HuH-7 (cell line): ENCODE data around the gene PTCD2.

Experiments used
- DNase-seq: peaks from one replicate; pipeline ENCODE4 v3.0.0; 2011; ENCODE audit warnings: low spot score

The PTCD2 gene, protein sequence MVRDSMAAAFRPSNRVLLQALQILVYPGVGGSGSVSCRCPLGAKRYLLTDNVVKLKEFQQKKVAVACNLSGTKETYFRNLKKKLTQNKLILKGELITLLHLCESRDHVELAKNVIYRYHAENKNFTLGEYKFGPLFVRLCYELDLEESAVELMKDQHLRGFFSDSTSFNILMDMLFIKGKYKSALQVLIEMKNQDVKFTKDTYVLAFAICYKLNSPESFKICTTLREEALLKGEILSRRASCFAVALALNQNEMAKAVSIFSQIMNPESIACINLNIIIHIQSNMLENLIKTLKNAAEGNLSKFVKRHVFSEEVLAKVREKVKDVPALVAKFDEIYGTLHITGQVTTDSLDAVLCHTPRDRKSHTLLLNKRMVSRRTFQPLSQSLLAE

DNA sequence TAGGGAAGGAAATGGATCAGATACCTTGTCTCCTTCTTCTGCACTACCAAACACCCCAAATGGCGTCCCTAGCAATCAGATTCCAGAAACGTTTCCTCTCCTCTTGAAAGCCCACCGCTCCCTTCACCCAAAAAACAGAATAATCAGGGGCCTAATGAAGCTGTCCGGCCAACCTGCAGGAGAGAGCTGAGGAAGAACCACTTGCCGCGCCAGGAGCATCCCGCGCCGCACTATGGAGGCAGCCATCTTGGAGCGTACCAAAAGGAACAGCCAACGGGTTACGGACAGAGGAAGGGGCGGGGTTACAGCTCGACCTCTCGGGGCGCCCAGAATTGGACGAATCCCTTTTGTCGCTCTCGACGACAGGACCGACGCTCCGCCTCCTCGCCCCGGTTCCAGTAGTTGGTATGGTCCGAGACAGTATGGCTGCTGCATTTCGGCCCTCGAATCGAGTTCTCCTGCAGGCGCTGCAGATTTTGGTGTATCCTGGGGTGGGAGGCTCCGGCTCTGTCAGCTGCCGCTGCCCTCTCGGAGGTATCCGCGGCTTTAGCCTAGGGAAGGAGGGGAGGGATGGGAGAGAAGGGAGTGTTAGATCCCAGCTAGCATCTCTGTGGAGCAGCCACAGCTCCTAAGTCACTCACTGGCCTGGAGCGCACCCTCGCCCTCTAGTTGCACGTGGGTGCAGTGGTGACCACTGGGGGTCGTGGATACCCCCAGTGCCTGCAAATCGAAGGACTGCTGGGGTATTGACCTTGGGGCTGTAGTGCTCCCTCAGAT lies at the start of gene PTCD2, which contains the start of gene MRPS27:
PTCD2 (plus strand) TSS at position 398 of the 777 bp plus-strand sequence; CDS start at position 408, 10 bp downstream.
MRPS27 (minus strand) TSS at position 265 of the 777 bp plus-strand sequence; CDS start at position 246, 19 bp downstream.
- peak; percentile 87 for DNase-seq

DNA sequence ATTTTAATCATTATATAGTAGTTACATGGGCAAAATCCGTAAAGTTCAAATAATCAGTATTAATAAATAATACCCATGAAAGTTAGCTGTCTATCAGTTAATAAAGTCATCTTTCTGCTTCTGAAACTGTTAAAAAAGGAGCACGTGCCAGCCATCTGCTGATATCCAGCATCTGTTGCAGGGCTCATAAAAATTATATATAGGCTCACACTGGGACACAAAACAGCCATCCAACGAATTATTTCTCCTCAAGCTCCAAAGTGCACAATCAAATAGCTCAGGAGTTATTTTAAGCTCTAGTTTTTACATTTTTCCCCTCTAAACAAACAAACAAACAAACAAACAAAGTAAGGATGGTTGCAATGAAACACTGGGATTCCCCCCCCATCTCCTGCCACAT lies 48.5 kb upstream of the PTCD2 start:
- DNase-seq: no peak

DNA sequence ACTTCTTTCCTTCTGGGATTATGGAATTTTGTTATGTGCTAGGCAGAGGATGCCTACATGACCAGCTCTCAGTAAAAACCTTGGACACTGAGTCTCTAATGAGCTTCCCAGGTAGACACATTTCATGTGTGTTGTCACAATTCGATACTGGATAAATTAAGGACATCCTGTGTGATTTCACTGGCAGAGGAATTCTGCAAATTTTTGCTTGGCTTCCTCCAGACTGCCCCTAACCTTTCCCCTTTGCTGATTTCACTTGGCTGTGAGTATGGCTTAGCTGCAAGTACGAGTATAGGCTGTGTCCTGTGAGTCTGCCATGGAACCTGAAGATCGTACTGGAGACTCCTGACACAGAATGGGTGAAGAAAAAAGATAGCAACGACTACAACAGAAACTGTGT lies 47.8 kb upstream of the PTCD2 start:
- DNase-seq: no peak

DNA sequence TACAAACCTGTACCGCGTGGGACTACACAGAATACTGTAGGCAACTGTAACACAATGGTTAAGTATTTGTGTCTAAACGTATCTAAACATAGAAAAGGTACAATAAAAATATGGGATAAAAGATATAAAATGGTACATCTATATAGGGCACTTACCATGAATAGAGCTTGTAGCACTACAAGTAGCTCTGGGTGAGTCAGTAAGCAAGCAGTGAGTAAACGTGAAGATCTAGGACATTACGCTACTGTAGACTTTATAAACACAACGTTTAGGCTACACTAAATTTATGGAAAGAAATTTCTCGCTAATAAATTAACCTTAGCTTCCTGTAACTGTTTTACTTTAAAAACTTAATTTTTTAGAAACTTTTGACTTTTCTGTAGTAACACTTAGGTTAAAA lies 46.6 kb upstream of the PTCD2 start:
- no peak for DNase-seq

DNA sequence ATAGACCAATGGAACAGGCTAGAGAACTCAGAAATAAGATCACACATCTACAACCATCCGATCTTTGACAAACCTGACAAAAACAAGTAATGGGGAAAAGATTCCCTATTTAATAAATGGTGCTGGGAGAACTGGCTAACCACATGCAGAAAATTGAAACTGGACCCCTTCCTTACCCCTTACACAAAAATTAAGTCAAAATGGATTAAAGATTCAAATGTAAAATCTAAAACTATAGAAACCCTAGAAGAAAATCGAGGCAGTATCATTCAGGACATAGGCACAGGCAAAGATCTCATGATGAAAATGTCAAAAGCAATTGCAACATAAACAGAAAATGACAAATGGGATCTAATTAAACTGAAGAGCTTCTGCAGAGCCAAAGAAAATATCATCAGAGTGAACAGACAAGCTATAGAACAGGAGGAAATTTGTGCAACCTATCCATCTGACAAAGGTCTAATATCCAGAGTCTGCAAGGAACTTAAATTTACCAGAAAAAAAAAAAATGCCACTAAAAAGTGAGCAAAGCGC lies 43.9 kb upstream of the PTCD2 start:
- no peak for DNase-seq

DNA sequence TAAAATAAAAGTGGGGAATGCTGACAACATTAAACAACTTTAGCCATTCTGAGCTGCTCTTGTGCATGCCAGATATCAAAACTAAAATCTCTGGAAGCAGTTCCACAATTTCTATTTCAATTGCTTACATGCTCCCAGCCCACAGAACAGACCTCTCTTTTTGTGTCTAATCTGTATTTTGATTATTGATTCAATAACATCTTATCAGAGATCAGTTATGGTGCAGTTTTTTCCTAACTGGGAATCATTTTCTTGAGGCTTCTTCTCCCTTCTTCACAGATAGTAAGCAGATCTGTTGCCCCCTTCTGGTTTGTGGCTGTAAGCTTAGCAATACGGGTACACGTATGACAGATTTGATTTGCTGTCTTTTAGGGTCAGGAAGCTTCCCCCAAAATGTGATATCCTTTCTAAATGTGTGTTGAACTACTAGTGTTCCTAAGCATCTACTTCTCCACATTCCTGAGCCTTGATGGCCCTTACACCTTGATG lies 39.5 kb upstream of the PTCD2 start:
- no peak for DNase-seq

DNA sequence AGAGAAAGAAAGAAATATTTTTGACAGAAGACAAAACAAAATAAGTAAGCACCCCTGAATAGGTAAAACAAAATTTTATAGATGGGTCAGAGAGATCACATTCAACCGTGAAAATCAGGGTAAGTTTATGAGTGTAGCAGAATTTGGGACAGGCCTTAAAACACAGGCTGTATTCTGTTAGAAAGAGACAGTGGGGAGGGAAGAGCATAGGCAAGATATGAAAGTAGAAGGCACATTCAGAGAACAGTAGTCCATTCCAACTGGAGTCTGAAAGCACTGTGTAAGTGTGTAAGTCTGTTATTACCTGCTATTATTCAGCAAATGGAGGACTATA lies 38.8 kb upstream of the PTCD2 start:
- DNase-seq: no peak

DNA sequence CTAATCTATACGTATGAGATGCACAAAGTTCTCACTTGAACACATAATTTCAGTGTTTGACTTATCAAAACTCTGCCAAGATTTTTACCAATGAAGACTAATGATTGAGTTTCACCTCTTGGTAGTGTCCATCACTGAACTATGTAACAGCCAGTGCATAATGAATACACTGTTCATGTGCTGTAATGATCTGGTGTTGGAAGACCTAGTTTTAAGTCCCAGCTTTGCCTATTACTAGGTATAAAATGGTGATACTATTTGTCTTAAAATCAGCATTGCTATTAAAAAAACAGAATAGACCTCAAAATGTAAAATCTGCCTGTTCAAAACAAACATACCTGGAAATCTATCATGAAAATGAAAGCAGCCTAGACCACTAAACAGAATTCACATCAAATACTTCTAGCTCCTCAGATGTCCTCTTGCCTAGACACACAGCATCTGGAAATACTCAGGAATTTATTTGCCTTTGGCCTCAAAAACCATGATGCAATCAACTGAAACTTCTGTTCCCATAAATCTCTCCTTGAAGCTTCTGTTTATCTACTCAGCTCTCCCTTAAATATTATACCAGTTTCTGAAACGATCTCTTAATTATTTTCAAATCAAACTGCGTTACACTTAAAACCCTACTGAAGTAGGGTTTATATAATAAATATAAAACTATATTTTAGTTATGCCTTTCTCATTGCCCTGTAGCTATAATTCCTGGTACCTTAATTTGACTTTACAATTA lies 38.2 kb upstream of the PTCD2 start:
- peak; percentile 8 for DNase-seq

DNA sequence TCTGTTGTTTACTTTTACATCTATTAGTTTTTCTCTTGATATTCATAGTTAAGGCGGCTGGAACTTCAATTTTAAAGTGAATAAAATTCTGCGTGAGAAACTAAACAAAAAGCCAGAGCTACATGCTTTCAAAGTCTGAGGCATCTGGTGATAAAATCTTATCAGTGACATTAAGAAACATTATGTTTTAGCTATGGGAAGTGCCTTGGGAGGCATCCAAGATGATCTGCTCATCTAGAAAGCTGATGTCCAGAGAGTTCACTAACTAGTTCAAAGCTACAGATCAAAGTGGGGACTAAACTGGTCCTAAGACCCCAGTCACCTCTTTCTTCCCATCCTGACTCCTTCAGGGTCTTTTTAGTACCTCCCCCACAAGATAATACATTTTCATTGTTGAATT lies 37.3 kb upstream of the PTCD2 start:
- DNase-seq: no peak

DNA sequence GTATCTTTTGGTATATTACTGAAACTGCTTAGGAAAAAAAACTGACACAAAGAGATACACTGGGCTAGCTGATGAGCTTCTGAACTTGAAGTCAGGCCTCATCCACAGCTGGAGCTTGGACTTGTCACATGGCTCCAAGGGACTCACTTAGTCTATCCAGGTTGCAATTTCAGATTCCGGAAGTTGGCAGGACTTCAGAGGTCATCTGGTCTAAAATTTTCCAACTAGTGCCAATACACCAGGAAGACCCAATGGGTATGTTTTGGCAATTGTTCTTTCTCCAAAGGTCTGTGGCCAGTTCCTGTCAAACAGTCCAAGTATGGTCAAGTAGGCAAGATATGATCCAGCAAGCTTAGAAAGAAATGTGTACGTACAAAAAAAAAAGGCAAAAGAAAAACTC lies 36.8 kb upstream of the PTCD2 start:
- DNase-seq: no peak

DNA sequence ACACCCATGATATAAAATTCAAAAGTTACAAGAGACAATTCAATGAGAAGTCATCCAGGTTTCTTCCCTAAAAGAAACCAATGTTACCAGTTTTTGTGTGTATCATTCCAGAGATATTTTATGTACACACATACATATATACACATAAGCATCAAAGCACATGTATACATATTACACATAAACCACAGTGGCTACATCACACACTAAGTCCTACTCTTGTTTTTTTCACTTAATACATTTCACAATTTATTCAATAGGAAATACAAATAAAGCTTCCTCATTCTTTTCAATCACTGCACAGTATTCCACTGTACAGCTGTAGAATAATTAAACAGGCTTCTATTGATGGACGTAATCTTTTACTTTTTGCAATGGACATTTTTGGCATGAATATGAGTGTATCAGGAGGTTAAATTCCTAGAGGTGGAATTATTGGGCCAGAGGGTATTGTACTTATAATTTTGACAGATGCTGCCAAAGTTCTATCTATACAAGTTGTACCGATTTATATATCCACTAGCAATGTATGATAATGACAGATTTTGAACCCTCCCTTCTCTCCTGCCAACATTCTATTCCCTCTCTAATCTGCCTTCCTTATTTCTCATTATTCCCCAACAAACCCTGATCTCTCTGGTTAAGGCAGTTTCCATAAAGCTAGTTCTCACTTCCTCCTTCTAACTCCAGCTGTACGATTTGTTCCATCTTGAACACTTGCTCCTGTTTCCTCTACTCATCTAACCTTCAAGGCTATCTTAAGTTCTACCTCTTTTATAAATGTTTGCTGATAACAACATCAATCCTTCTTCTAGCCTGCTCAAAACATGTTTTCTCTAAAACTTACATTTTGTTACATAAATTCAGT lies 35.4 kb upstream of the PTCD2 start:
- no peak for DNase-seq

DNA sequence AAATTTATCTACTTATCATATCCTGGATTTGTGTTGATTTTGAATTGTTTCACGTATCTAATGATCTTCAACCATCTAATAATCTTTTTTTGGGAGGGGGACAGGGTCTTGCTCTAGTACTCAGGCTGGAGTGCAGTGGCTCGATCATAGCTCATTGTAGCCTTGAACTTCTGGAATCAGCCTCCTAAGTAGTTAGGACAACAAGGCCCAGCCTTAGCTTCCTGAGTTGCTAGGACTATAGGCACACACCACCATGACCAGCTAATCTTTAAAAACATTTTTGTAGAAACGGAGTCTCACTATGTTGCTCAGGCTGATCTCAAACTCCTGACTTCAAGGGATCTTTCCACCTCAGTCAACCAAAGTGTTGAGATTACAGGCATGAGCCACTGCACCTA lies 34.8 kb upstream of the PTCD2 start:
- no peak for DNase-seq

DNA sequence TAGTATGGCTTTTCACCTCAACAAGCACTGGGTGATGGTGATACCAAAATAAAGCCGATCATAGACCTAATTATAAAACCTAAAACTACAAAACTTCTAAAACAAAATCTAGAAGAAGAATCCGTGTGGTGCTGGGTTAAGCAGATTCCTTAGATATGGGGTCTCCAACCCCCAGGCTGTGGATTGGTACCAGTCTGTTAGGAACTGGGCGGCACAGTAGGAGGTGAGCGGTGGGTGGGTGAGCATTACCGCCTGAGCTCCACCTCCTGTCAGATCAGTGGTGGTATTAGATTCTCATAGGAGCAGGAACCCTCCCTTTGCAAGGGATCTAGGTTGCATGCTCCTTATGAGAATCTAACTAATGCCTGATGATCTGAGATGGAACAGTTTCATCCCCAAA lies 33.4 kb upstream of the PTCD2 start:
- no peak for DNase-seq

DNA sequence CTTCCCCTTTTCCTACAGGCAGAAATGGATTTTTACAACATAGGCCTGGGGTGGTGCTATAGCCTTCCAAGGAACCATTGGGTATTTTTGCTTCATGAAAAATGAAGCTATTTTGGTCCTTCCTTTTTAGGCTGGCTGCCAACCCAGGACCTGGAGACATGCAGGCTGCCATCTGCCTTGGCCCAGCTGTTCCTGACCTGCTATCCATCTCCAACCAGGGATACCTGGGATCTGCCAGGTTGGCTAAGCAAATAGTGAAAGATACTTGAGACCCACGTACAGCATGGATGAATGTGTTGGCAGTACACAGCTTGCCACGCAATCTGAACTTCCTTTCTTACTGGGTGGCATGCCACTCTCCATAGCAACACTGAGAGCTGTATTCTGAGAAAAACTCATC lies 31.2 kb upstream of the PTCD2 start:
- DNase-seq: no peak

DNA sequence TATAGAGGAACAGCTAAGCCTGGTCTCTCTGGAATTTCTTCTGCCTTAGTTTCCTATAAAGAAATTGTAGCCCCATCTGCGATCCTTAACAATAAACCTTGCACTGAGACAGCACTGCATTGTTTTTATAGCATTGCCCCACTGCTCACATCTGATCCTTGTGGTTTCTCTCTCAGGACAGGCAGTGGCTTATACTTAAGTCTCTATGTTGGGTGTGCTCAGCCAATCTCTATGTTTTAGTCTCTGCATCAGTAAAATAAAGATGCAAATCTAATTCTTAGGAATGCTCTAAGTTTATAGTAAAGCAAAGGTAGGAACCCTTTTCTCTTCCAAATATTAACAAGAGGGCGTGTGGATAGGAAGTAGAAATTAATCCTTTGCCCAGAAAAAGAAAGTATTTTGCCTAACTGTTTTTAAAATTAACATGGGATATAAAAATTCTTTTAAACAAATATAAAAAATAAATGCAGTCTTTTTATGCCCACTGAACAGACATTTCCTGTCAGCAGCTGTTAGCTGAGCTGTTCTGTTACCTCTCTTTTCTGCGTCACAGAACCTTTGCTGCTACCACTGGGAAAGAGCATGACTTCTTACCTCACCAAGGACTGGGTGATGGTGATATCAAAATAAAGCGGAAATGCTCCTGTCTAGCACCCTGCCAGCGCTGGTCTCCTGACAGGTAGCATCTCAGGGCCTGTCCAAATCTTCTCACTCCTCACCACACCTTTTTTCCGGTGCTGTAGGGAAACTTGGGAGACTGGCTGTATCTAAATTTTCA lies 29.6 kb upstream of the PTCD2 start:
- no peak for DNase-seq

DNA sequence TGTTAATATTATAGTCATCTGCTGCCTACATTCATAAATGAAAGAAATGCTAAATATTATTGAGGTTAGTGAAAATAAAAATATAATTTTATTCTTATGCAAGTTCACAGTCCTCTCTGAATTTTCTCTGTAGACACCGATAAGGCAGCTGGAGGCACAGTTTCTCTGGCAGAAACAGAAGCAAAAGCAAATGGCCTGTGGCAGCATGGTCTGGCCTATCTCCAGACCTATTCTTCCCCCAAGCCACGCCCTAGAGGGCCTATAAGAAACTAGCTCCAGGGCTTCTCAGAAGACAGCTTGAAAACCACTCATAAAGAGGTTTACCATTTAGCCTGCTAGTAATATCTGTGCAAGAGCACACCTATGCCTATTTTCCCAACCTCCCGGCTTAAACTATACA lies 28.6 kb upstream of the PTCD2 start:
- no peak for DNase-seq

DNA sequence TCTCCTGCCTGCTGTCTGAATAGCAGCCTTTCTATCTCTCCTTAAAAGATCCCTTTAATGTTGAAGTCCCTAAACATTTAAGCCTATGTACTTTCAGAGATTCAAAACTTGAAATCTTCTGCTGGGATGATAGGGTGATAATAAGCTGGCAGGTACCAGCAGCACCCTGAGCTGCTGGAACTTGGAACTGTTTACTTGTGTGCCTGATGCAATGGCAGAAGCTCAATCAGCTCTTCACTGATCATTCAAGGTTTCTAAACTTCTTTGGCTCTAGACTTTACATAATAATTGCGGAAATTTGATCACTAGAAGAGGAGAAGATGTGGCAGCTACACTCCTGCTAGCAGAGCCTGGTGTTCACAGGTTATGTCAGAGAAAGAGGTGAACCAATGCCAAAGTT lies 27.8 kb upstream of the PTCD2 start:
- no peak for DNase-seq

DNA sequence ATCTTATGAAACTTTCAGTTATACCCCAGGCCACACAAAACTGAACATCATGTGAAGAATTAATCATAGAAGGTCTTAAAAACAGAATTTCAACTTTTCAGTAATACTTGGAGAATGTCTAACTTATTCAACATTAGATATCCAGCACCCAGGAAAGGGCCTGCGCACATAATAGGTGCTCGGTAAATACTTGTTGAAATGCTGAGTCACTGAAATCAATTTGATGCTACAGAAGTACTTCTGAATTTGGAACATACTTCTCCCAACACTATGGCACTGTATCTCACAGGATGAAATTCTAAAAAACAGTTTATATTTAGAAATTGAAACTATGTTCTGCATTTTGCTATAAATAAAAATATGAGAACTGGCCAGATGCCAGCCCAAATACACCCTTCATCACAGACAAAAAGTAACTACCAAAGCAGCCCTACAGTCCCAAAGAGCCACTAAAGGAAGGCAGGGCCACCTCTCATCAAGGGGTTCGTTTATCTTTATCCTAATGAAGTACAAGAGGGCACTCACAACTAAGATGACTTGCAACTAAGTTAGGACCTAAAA lies 26.6 kb upstream of the PTCD2 start:
- DNase-seq: no peak

DNA sequence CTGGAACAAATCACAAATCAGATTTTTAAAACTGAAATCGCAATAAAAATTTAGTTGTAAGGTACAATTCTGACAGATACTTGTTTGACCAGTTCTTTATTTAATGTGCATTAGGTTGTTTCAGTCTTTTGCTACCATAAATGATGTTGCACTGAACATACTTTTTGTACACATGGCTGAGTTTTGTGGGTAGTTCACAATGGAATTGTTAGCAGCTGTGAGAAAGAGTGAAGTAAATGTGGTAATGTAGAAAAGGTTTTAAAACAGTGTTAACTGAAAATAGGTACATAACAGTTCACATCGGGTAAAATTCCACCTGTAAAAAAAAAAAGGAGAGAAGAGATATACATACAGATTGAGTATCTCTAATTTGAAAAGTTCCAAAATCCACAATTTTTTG lies 25.7 kb upstream of the PTCD2 start:
- DNase-seq: no peak

DNA sequence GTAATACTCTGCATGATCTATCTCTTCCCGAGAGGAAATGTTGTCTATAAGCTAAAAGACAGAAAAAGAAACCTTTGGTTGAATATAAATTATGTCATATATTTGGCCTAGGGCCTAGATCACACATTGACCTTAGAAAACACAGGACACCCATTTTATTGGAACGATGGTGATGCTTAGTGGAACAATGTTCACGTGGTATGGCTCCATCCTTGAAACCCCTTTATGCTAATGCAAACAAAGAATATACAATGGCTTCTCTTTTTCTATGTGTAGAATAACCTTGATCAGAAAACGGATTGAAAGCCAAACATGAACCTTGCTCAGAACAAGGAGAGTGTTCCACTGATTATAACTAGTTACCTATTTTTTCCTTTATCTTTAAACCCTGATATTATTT lies 24.6 kb upstream of the PTCD2 start:
- DNase-seq: no peak
